Uterus (tissue), 2 donors: ENCODE results near the gene FCN1.

ENCODE experiments used
- POLR2A ChIP-seq, 2 donors: fragments of 450-650 bp; IDR thresholded peaks; one replicate each; pipeline ENCODE4 v1.6.1; 2016; ENCODE audit warnings: antibody characterized with exemption in 2 of 2, mild to moderate bottlenecking in 1 of 2, moderate library complexity in 1 of 2
- TF ChIP-seq, protein P1 (sequence below), 4 experiments: fragments of 200-600 bp in 2 of 4; fragments of 450-650 bp in 2 of 4; sonication (generic) in 2 of 4; IDR thresholded peaks; one replicate each; pipeline ENCODE4 v1.5.1; 2016 to 2019; ENCODE audit warnings: antibody characterized with exemption in 4 of 4, mild to moderate bottlenecking in 2 of 4, moderate library complexity in 1 of 4

DNA sequence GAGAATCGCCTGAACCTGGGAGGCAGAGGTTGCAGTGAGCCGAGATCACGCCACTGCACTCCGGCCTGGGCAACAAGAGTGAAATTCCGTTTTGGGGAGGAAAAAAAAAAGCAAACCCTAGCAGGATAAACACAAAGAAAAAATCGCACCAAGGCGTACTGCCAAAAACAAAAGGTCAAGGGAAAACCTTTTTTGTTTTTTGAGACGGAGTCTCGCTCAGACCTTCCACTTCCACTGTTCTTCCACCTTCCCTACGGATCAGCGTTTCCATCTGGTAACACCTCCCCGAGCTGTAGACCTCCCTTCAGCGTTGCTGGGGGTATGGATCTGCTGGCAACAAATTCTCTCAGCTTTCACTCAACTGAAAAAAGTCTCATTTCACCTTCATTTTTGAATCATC, 57.2 kb downstream of the FCN1 start:
- TF ChIP-seq, protein P1, sequence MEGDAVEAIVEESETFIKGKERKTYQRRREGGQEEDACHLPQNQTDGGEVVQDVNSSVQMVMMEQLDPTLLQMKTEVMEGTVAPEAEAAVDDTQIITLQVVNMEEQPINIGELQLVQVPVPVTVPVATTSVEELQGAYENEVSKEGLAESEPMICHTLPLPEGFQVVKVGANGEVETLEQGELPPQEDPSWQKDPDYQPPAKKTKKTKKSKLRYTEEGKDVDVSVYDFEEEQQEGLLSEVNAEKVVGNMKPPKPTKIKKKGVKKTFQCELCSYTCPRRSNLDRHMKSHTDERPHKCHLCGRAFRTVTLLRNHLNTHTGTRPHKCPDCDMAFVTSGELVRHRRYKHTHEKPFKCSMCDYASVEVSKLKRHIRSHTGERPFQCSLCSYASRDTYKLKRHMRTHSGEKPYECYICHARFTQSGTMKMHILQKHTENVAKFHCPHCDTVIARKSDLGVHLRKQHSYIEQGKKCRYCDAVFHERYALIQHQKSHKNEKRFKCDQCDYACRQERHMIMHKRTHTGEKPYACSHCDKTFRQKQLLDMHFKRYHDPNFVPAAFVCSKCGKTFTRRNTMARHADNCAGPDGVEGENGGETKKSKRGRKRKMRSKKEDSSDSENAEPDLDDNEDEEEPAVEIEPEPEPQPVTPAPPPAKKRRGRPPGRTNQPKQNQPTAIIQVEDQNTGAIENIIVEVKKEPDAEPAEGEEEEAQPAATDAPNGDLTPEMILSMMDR (IDR thresholded peaks at IDR 0.05): no peak
- no peak for TF ChIP-seq POLR2A (IDR thresholded peaks at IDR 0.05)
